ENCODE data around the gene STK32C.
"Not testable (repeated sequence)": the region's sequence is repeated elsewhere in the genome, so short reads cannot be mapped to it uniquely, and the experiment has no call there.

Gene STK32C

GRCh38 chr10:132267916-132268315 lies 39.8 kb downstream of the STK32C start:
- not testable (repeated sequence) for FAIRE-seq; DNase-seq (ENCODE audit: low spot score)

DNA sequence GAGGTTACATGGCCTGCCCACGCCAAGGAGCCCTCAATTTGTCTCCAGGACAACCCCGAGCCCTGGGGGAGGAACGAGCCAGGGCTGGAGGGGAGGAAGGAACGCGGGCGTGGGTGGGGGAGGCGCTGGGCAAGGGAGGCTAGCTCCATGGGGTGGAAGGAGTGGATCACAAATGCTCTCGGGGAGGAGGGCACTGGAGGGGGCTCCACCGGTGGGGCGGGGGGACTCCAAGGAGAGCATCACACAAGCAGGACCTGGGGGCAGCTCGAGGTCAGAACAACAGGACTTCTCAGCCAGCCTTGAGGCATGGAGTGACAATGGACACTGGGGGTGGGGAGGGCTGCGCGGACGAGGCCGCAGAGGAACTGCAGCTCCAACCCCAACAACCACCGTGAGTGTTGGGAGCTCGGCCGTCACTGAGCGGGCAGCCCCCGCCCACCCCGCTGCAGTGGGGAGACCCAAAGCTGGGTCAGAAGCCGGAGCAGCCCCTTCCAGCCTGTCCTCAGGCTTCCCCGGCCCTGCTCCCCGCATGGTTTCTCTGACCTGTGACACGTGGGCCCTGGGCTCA lies 41.1 kb downstream of the STK32C start:
- no peak for FAIRE-seq
- no peak for DNase-seq (ENCODE audit: low spot score)

DNA sequence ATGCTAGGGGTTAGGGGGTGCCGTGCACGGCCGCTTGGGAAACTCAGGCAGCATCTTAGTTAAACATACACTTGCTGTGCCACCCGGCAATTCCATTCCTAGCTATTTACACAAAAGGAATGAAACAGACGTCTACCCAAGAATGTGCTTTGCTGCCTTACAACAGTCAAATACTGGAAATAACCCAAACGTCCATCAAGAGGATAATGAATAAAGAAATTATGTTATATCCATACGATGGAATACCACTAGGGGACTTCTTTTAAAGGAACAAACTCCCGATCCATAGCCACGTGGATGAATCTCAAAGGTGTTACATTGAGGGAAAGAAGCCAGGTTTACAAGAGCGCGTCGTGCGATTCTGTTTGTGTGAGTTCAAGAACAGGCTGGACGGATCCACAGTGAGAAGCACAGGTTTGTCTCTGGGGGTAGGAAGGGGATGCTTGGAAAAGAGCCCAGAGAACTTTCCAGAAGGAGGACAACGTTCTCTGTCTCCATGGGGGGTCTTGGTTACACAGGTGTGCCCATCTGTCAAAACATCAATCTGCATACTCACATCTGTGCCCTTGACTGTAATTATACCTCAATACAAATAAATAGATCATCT lies 41.8 kb downstream of the STK32C start:
- DNase-seq (ENCODE audit: low spot score) (no peak), FAIRE-seq (no peak)

DNA sequence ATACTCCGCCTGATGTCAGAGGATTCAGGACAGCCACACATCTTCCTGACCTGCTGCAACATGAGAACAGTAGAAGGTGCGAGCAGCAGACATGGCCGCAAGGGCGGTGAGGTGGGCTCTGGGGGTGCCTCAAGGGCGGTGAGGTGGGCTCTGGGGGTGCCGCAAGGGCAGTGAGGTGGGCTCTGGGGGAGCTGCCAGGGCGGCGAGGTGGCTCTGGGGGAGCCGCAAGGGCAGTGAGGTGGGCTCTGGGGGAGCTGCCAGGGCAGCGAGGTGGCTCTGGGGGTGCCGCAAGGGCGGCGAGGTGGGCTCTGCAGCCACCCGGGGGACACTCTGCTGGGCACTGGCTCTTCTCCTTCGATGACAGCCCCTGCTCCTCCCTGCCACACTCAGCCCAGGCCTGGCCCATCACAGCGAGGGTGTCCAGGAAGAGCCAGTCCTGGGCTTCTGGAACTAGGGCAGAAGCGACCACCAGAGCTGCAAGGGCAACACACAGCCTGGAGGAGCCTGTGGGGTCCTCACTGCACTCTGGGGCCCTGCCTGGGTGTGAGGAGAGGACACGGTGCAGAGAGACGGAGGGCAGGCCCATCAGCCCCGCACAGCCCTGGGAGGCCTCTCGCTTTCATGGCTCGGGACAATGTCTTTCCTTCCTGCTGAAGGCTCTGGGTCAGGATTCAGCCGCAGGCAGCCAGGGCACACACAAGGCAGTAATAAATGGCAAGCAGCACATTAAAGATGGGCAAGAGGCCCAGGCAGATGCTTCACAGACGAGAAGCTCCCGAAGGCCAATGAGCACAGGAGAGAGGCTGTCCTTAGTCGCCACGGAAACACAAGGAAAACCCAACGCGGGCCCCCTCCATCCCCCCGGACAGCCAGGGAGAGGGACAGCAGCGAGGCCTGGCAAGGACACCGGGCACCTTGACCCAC lies 42.5 kb downstream of the STK32C start:
- FAIRE-seq, result no peak
- no peak for DNase-seq (ENCODE audit: low spot score)

- FAIRE-seq (no peak), DNase-seq (ENCODE audit: low spot score) (no peak)
Measured at GRCh38 chr10:132264306-132264950, 43.3 kb downstream of the STK32C start.

DNA sequence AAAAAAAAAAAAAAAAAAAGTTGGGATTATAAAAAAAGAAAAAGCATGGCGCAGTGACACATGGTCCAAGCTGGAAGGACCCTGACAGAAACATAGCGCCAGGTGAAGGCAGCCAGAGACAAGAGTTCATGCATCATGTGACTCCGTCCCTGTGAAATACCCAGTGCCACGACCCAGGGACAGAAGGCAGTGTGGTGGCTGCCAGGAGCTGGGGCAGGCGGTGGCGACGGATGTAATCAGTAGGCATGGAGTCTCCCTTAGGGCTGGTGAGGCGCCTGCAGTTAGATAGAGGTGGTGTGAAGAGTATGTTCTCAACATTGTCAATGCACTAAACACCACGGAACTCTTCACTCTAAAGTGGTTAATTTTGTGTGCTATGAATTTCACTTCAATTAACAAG lies 43.9 kb downstream of the STK32C start:
- no peak for DNase-seq (ENCODE audit: low spot score)
- no peak for FAIRE-seq

- FAIRE-seq (no peak), DNase-seq (ENCODE audit: low spot score) (no peak)
Measured at GRCh38 chr10:132259702-132260482, 47.9 kb downstream of the STK32C start.

- FAIRE-seq, result no peak
- no peak for DNase-seq (ENCODE audit: low spot score)
Measured at GRCh38 chr10:132258423-132258822, 49.3 kb downstream of the STK32C start.

GRCh38 chr10:132257907-132258306 lies 49.8 kb downstream of the STK32C start:
- FAIRE-seq, result no peak

DNA sequence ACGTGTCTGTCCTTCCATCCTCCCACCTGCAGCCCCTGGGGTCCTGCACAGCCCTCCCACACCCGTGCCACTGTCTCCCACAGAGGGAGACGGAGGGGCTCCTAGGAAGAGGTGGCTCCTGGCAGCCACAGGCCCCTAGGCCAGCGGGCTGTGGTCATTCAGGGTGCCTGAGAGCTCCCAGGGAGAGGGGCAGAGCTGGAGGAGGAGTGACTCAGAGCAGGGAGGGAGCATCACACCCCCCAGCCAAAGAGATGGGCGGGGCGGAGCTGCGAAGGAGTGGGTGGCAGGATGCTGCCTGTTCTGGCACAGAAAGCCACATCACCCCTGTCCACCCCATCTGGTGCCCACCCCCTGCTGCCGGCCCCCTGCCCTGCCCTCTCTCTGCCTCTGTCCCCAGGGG lies 50.5 kb downstream of the STK32C start:
- DNase-seq (ENCODE audit: low spot score) (peak; percentile 82), FAIRE-seq (no peak)

More at GRCh38 chr10:132257907-132258306, 49.8 kb downstream of the STK32C start:
- no peak for DNase-seq (ENCODE audit: low spot score)

GRCh38 chr10:132256866-132257265 lies 50.9 kb downstream of the STK32C start:
- FAIRE-seq, result no peak

GRCh38 chr10:132255489-132256344 lies 52.0 kb downstream of the STK32C start:
- FAIRE-seq, result no peak
- DNase-seq (ENCODE audit: low spot score), result no peak

More at GRCh38 chr10:132256866-132257265, 50.9 kb downstream of the STK32C start:
- no peak for DNase-seq (ENCODE audit: low spot score)

DNA sequence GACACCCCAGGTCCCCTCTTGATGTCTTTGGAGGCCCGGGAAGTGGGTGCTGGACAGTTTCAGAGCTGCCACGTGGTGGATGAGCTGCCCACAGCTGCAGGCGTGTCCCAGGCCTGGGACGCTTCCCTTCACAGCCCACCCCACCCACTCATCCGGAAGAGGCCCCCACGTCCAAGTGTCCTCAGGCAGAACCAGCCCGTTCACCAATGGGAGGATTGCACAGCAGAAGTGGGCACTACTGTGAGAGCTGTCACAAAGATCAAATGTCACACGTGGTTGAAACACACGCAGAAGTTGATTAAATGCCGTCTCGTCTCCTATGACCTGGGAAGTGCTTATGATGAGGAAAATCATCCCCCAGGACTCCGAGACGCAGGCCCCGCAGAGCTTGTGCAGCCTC lies 52.9 kb downstream of the STK32C start:
- DNase-seq (ENCODE audit: low spot score) (no peak), FAIRE-seq (no peak)

DNA sequence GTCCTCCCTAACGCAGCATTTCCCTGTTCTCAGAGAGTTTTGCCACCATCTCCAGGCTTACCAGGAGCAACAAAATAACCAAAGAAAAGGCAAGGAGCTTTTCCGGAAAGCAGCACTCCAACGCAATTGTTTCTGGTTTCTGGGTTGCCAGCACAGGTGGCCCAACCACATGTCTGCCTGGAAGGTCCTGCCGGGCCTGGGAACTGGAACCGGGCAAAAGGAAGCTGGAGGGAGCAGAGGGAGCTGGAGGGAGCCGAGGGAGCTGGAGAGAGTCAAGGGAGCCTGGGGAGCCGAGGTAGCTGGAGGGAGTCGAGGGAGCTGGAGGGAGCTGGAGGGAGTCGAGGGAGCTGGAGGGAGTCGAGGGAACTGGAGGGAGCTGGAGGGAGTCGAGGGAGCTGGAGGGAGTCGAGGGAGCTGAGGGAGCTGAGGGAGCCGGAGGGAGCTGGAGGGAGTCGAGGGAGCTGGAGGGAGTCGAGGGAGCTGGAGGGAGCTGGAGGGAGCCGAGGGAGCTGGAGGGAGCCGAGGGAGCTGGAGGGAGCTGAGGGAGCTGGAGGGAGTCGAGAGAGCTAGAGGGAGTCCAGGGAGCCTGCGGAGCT lies 54.6 kb downstream of the STK32C start:
- FAIRE-seq, result no peak
- no peak for DNase-seq (ENCODE audit: low spot score)

DNA sequence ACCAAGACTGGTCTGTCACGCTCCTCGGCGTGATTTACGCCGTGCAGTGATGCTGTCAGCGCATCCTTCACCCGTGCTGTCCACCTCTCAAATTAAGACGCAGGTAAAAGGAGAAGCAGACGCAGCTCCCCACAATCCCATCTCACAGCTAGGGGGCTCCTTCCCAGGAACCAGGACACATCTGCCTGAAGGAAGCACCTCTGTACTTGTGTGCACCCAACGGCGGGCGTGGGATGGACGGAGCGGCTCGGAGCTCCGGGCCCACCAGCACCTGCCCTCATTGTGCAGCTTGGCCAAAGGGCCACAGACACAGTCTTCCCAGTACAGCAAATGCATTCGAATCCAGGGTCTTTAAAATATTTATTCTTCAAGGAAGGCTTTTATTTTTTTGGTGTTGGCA lies 55.3 kb downstream of the STK32C start:
- FAIRE-seq (no peak), DNase-seq (ENCODE audit: low spot score) (no peak)

DNA sequence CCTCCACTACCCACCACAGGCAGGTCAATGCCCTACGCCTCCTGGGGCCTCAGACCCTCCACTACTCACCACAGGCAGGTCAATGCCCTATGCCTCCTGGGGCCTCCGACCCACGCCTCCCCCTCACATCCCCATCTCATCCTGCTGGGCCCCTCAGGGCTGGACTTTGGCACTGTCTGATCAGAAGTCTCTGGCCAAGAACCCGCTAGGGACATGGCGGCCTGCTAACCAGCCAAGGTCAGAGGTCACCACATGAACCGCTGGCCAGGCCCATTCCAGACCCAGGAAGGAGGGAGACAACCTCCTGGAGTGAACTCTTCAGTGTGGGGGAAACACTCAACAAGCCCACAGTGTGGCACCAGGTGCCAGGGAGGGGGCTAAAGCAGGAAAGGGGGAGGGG lies 55.8 kb downstream of the STK32C start:
- FAIRE-seq, result no peak
- DNase-seq (ENCODE audit: low spot score), result no peak

- no peak for DNase-seq (ENCODE audit: low spot score)
- no peak for FAIRE-seq
Measured at GRCh38 chr10:132250481-132251475, 57.0 kb downstream of the STK32C start.

- FAIRE-seq (no peak), DNase-seq (ENCODE audit: low spot score) (no peak)
Measured at GRCh38 chr10:132249824-132250375, 57.9 kb downstream of the STK32C start.
